NOMO-1 (cell line): ENCODE results near the gene PAWR.
A peak's percentile ranks its signal among the peaks of the same experiment; 100 is the strongest.
"Not testable (repeated sequence)": the region's sequence is repeated elsewhere in the genome, so short reads cannot be mapped to it uniquely, and the experiment has no call there.

Experiments
- DNase-seq, 2 experiments: peaks; one replicate each; lab custom pipeline; 2025; ENCODE audit not compliant: unreplicated experiment in 2 of 2; lab: John Stamatoyannopoulos, UW

PAWR gene

GRCh38 chr12:79687711-79688260, 3.0 kb downstream of the PAWR start:
- no peak for DNase-seq

DNA sequence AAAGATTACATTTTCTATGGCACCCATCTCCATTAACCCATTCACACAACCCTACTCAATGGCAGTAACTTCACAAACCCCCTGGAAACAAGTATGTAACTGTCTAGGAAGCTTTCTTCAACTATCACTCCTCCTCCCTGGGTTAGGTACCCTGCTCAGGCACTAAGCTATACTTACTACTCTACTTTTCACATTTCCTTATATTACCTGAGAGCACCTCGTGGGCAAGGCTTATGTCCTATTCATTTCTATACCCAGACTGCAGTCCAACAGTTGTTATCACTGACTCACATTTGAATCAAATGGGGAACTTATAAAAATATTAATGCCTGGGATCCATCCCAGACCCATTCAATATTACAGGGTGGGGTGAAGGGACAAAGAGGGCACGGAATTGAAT, 4.6 kb downstream of the PAWR start:
- DNase-seq = no peak

- no peak for DNase-seq
Measured at GRCh38 chr12:79685068-79685467, 5.7 kb downstream of the PAWR start.

DNA sequence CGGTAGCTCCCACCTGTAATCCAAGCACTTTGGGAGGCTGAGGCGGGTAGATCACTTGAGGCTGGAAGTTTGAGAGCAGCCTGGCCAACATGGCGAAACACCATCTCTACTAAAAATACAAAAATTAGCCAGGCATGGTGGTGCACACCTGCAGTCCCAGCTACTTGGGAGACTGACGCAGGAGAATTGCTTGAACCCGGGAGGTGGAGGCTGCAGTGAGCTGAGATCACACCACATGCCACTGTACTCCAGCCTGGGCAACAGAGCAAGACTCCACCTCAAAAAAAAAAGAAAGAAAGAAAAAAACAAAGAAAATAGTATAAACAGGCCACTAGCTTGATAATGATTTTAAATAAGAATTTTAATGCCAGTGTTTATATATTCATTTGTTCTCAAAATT, 6.4 kb downstream of the PAWR start:
- not testable (repeated sequence) for DNase-seq

- DNase-seq = no peak
Measured at GRCh38 chr12:79682593-79682992, 8.2 kb downstream of the PAWR start.

GRCh38 chr12:79681008-79681590, 9.7 kb downstream of the PAWR start:
- no peak for DNase-seq

- DNase-seq = no peak
Measured at GRCh38 chr12:79680051-79680450, 10.7 kb downstream of the PAWR start.

DNA sequence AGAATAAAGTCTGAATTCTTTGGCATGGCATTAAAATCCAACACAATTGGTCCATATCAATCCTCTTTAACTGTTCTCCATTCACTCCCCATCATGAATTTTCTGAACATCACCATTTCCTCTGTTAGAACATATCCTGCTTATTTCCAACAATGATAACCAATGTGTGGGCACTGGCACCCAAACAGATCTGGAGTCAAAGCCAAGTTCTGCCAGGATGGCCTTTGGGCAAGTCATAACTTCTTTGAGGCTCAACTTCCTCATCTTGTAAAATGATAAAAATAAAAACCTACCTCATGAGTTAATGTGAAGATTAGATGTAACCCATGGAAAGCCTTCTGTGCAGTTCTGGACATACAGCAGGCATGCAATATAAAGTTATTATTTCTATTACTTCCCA, 12.5 kb downstream of the PAWR start:
- DNase-seq = no peak

GRCh38 chr12:79677672-79678071, 13.1 kb downstream of the PAWR start:
- DNase-seq = no peak

DNA sequence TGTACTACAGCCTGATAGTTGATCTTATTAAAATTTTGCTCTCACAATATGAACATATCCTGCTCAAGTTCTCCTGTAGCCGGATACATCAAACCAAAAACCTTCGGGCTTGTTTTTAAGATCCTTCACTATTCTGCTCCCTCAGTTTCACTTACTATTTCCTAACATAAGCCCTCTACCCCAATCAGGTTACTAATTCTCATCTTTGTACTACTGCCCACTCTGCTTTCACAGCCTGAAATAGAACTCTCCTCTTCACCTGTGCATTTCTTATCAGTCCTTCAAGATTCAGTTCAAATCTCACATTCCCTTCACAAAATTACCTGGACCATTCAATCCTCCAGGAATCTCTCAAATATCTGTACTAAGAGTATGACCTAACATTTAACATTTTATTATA, 14.2 kb downstream of the PAWR start:
- DNase-seq = no peak

GRCh38 chr12:79674629-79675028, 16.1 kb downstream of the PAWR start:
- DNase-seq = no peak

- no peak for DNase-seq
Measured at GRCh38 chr12:79673354-79673753, 17.4 kb downstream of the PAWR start.

- no peak for DNase-seq
Measured at GRCh38 chr12:79668113-79668512, 22.7 kb downstream of the PAWR start.

DNA sequence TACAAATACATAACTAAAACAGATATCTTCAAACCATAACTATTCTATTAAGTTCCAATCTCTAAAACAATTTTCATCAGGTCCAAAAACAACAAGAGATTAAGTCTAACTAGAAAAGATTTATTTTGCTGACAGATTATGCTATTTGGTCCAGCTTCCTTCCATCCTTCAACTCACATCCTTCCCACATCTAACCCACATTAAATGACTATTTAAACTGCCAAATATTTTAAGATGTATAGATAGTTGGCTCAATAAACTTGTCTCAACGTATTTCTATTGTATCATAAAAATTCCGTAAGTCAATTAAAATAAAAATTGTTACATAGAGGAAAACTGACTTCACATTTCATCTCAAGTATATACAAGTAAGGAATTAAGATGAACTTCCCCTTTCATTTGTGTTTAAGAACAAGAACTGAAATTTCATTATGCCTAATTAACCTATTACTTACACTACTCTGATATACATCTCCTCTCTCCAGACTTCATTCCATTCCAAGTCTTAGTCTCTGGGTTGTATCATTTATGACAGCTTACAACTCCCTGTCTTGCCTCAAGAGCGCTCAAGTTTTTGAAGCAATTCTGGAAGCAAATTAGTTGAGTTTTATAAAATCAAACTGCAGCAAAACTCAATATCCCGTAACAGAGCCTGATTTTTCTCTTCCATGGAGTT, 25.4 kb downstream of the PAWR start:
- DNase-seq = peak in 1 of 2 experiments; percentile 23

DNA sequence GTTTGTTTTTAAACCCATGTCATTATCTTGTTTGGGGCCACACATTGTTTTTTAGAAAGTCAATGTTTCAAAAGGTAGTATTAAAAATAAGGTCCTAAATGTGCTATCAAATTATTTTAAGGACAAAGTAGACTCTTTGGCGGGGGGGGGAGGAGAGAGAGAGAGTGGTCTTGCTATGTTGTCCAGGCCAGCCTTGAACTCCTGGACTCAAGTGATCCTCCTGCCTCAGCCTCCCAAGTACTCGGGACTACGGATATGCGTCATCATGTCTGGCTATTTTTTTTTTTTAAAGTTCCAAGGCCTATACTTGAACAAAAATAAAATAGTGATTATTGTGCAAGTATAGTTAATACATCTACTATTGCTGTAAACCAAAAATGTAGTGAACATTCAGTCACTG, 26.2 kb downstream of the PAWR start:
- DNase-seq = no peak

GRCh38 chr12:79662046-79662811, 28.5 kb downstream of the PAWR start:
- DNase-seq = no peak

- no peak for DNase-seq
Measured at GRCh38 chr12:79661629-79662028, 29.1 kb downstream of the PAWR start.

GRCh38 chr12:79659961-79660431, 30.8 kb downstream of the PAWR start:
- no peak for DNase-seq

- no peak for DNase-seq
Measured at GRCh38 chr12:79658221-79658620, 32.5 kb downstream of the PAWR start.

DNA sequence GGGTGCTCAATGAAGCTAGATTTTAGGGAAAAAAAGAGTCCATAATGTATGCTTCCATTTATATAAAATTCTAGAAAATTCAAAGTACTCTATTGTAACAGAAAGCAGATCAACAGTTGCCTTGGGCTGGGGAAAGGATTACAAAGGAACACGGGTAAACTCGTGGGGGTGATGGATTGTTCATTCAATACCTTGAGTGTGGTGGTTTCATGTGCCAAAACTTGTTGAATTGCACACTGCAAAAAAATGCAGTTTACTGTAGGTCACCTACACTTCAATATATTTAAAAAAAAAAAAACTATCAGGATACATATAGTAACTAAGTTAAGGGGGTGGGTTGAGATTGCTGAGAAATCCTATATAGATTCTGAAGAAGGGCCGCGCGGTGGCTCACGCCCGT, 33.6 kb downstream of the PAWR start:
- DNase-seq = no peak

- no peak for DNase-seq
Measured at GRCh38 chr12:79655036-79655435, 35.7 kb downstream of the PAWR start.

DNA sequence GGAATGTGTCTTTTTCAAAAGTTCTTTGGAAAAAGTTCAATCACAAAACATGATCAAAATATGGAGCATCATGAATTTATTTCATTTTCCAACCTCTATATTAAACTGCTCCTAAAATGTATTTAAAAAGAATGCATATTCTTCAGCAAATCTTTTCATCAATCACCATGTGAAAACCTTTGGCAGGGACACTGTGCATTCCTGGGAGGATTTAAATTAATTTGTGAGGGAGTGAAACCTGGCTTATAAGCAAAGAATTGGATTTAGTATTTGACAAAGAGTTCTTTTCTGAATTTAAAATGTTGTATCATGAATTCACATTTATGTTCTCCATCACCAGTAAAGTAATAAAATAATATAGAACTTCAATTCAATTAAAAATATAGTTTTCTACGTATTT, 38.2 kb downstream of the PAWR start:
- no peak for DNase-seq
